Prostate gland (tissue), 2 donors: ENCODE measurements around the gene PDE2A. TPM values are rescaled to one million over a fixed set of nuclear protein-coding genes. Genes with fewer than 3 reads are reported as not detected.

ENCODE experiments used
- DNase-seq: peaks from one replicate; pipeline ENCODE4 v3.0.0-alpha.2; 2019; ENCODE audit warnings: low spot score
- H3K27ac ChIP-seq, 2 donors: fragments of 200-600 bp; sonication (generic); 2 replicates each; pipeline ENCODE4 v1.5.1; 2017 to 2019
- H3K27me3 ChIP-seq: fragments of 200-600 bp; sonication (generic); replicated peaks from 2 replicates; pipeline ENCODE4 v1.5.1; 2019; ENCODE audit not compliant: insufficient read depth
- H3K36me3 ChIP-seq, 2 donors: fragments of 200-600 bp; sonication (generic); 1 replicate in 1 of 2; 2 replicates in 1 of 2; pipeline versions ENCODE4 v1.5.1 to v1.8.1; 2017 to 2019
- H3K4me1 ChIP-seq: fragments of 200-600 bp; sonication (generic); replicated peaks from 2 replicates; pipeline ENCODE4 v1.5.1; 2019
- H3K4me3 ChIP-seq, 2 donors: fragments of 200-600 bp; sonication (generic); 2 replicates each; pipeline ENCODE4 v1.5.1; 2017 to 2019
- H3K9me3 ChIP-seq: fragments of 200-600 bp; sonication (generic); 2 replicates; pipeline ENCODE4 v1.5.1; 2017
- POLR2A ChIP-seq: fragments of 450-650 bp; IDR thresholded peaks from one replicate; pipeline ENCODE4 v1.6.1; 2016; ENCODE audit warnings: antibody characterized with exemption, mild to moderate bottlenecking
- POLR2AphosphoS5 ChIP-seq: sonication (generic); formaldehyde crosslinking; IDR thresholded peaks from one replicate; pipeline ENCODE4 v1.6.1; 2017; ENCODE audit warnings: antibody characterized with exemption
- WGBS: methylation state at CpG from one replicate; pipeline ENCODE4 v1.1.5; 2018; 5-methylcytosine and 5-hydroxymethylcytosine counted together
- intact Hi-C: fragments of 100-400 bp; cut with DNase I; formaldehyde crosslinking; loops from one replicate; pipeline ENCODE4 v1.14.2; 2022
- total RNA-seq, 2 donors: library from RNA; depleted of rRNA; stranded (reverse); fragments of >200 nt; gene quantifications; one replicate each; pipeline ENCODE4 v1.1.0, GENCODE V29; 2016
- TF ChIP-seq, protein P1 (sequence below), 4 experiments: fragments of 200-600 bp in 2 of 4; fragments of 450-650 bp in 2 of 4; sonication (generic) in 2 of 4; IDR thresholded peaks; 1 replicate in 3 of 4; 2 replicates in 1 of 4; pipeline ENCODE4 v1.5.1; 2016 to 2019; ENCODE audit warnings: antibody characterized with exemption in 4 of 4, mild to moderate bottlenecking in 2 of 4, moderate library complexity in 2 of 4

PDE2A gene
- total RNA-seq, 2 donors from 2014 or later = 24.2 to 47.7 TPM

GRCh38 chr11:72583177-72583553 lies 91.1 kb downstream of the PDE2A start:
- TF ChIP-seq POLR2AphosphoS5 = no peak
- no peaks in the 10 kb centered on the region for H3K4me1 ChIP-seq
- no peak for DNase-seq
- intact Hi-C loops = no loop called here
- no peaks in the 10 kb centered on the region for H3K36me3 ChIP-seq
- no peaks in the 10 kb centered on the region for H3K9me3 ChIP-seq
- no peak overlapping the region for H3K27ac ChIP-seq
- 95% methylated on average over 2 of the region's 2 CpGs for WGBS
- H3K27me3 ChIP-seq = peaks cover 4% of the 10 kb centered on the region
- H3K4me3 ChIP-seq = no peak overlapping the region

GRCh38 chr11:72582206-72583176 lies 91.7 kb downstream of the PDE2A start:
- Histone ChIP-seq H3K4me3 (no peak overlapping the region), H3K4me1 (no peaks in the 10 kb centered on the region), H3K36me3 (no peaks in the 10 kb centered on the region), H3K27me3 (peaks cover 4% of the 10 kb centered on the region), H3K27ac (no peak overlapping the region), H3K9me3 (no peaks in the 10 kb centered on the region)
- WGBS = 91% methylated on average over 14 of the region's 14 CpGs
- no peak for DNase-seq
- intact Hi-C loops = no loop called here
- TF ChIP-seq, protein P1, sequence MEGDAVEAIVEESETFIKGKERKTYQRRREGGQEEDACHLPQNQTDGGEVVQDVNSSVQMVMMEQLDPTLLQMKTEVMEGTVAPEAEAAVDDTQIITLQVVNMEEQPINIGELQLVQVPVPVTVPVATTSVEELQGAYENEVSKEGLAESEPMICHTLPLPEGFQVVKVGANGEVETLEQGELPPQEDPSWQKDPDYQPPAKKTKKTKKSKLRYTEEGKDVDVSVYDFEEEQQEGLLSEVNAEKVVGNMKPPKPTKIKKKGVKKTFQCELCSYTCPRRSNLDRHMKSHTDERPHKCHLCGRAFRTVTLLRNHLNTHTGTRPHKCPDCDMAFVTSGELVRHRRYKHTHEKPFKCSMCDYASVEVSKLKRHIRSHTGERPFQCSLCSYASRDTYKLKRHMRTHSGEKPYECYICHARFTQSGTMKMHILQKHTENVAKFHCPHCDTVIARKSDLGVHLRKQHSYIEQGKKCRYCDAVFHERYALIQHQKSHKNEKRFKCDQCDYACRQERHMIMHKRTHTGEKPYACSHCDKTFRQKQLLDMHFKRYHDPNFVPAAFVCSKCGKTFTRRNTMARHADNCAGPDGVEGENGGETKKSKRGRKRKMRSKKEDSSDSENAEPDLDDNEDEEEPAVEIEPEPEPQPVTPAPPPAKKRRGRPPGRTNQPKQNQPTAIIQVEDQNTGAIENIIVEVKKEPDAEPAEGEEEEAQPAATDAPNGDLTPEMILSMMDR (IDR thresholded peaks at IDR 0.05) = no peak
- TF ChIP-seq POLR2A (no peak), POLR2AphosphoS5 (no peak)

DNA sequence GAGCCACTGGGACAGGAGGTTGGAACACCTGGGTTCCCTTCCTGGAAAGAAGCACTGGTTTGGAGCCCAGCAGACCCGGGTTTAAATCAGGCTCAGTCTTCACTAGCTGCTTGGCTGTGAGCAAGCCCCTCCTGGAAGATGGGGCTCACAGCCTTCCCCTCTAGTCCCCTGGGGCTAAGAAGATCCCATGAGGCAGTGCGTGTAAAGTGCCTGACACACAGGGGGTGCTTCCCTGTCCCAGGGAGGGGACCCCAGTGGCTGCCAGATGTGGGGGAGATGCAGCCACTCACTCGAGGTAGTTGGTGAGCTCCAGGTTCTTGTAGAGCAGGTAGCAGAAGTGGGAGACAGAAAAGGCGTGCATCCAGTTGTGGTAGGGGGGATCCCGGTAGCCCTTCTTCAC lies 93.2 kb downstream of the PDE2A start:
- H3K36me3 ChIP-seq = no peaks in the 10 kb centered on the region
- H3K27me3 ChIP-seq = peaks cover 2% of the 10 kb centered on the region
- intact Hi-C loops = no loop called here
- H3K4me1 ChIP-seq = no peaks in the 10 kb centered on the region
- no peaks in the 10 kb centered on the region for H3K9me3 ChIP-seq
- 71% methylated on average over 5 of the region's 5 CpGs for WGBS
- DNase-seq = no peak
- TF ChIP-seq POLR2A (no peak), POLR2AphosphoS5 (no peak)
- TF ChIP-seq, protein P1 (IDR thresholded peaks at IDR 0.05) = no peak
- H3K27ac ChIP-seq = no peak overlapping the region
- H3K4me3 ChIP-seq = no peak overlapping the region

- WGBS = 74% methylated on average over 3 of the region's 3 CpGs
- intact Hi-C loops = no loop called here
- TF ChIP-seq POLR2A (no peak), POLR2AphosphoS5 (no peak)
- TF ChIP-seq, protein P1 (IDR thresholded peaks at IDR 0.05) = no peak
- H3K36me3 ChIP-seq = no peaks in the 10 kb centered on the region
- no peak for DNase-seq
- H3K27ac ChIP-seq = no peak overlapping the region
- peaks cover 2% of the 10 kb centered on the region for H3K27me3 ChIP-seq
- H3K4me3 ChIP-seq = no peak overlapping the region
- H3K4me1 ChIP-seq = no peaks in the 10 kb centered on the region
- no peaks in the 10 kb centered on the region for H3K9me3 ChIP-seq
Measured at GRCh38 chr11:72580642-72580950, 93.6 kb downstream of the PDE2A start.

GRCh38 chr11:72579816-72580641 lies 94.2 kb downstream of the PDE2A start:
- TF ChIP-seq POLR2AphosphoS5 (no peak), POLR2A (no peak)
- TF ChIP-seq, protein P1 (IDR thresholded peaks at IDR 0.05) = no peak
- peaks cover 2% of the 10 kb centered on the region for H3K27me3 ChIP-seq
- intact Hi-C loops = no loop called here
- 61% methylated on average over 10 of the region's 10 CpGs for WGBS
- H3K36me3 ChIP-seq = no peaks in the 10 kb centered on the region
- no peak overlapping the region for H3K27ac ChIP-seq
- H3K4me1 ChIP-seq = no peaks in the 10 kb centered on the region
- H3K9me3 ChIP-seq = no peaks in the 10 kb centered on the region
- no peak overlapping the region for H3K4me3 ChIP-seq
- DNase-seq = no peak
